A673 (cell line): ENCODE results near the gene CXCL17.

Source experiments
- EZH2 ChIP-seq: fragments of 200-600 bp; sonication (generic); IDR thresholded peaks from 2 replicates; pipeline ENCODE4 v1.6.1; 2017; ENCODE audit warnings: borderline replicate concordance, low read depth, mild to moderate bottlenecking, mixed read lengths, antibody characterized with exemption, low read length; ENCODE audit not compliant: poor library complexity, severe bottlenecking
- TF ChIP-seq, protein P1 (sequence below): fragments of 300-800, 200-600 bp; sonication (generic); conservative IDR thresholded peaks from 2 replicates; pipeline ENCODE4 v1.5.1; 2017; ENCODE audit warnings: low read depth, mild to moderate bottlenecking, antibody characterized with exemption, low read length, moderate library complexity, mixed read lengths

DNA sequence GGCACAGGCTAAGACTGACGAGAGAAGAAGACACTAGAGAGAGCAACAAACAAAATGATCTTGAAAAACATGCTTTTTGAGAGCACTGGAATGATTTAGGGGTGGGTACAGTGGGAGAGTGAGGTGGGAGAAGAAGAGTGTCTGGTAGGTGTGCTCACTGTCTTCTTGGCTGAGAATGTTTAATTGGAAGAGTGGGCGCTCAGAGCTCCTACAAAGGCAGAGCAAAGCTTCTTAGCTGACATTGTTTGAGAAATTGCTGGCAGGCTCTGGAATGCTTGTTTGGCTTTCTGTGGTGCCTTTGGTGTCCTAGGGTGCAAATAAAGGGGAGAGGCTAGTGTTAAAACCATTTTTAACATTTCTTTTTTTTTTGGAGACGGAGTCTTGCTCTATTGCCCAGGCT is 14.1 kb downstream of the CXCL17 start:
- TF ChIP-seq, protein P1, sequence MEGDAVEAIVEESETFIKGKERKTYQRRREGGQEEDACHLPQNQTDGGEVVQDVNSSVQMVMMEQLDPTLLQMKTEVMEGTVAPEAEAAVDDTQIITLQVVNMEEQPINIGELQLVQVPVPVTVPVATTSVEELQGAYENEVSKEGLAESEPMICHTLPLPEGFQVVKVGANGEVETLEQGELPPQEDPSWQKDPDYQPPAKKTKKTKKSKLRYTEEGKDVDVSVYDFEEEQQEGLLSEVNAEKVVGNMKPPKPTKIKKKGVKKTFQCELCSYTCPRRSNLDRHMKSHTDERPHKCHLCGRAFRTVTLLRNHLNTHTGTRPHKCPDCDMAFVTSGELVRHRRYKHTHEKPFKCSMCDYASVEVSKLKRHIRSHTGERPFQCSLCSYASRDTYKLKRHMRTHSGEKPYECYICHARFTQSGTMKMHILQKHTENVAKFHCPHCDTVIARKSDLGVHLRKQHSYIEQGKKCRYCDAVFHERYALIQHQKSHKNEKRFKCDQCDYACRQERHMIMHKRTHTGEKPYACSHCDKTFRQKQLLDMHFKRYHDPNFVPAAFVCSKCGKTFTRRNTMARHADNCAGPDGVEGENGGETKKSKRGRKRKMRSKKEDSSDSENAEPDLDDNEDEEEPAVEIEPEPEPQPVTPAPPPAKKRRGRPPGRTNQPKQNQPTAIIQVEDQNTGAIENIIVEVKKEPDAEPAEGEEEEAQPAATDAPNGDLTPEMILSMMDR, result no peak
- TF ChIP-seq EZH2, result no peak
